ENCODE results near the gene PPP2CA.

GRCh38 chr5:134171972-134172371 lies 53.9 kb downstream of the PPP2CA start:
- TF ChIP-seq CTCF (IDR thresholded peaks at IDR 0.05; ENCODE audit: poor library complexity) (no peak), EZH2phosphoT487 (IDR thresholded peaks at IDR 0.05; ENCODE audit: low read depth, severe bottlenecking, unreplicated experiment) (no peak)

Data from hepatocyte (in vitro differentiated cells).